K562 (cell line): ENCODE data around the gene SH3PXD2B. TPM values are rescaled to one million over a fixed set of nuclear protein-coding genes. Genes with fewer than 3 reads are reported as not detected.

Source experiments
- ATAC-seq: fragments of 200-7000 bp; cut with Tn5 transposase; 3 replicates; pipeline ENCODE4 v1.9.1; 2020; ENCODE audit warnings: moderate library complexity
- BruUV-seq: library from RNA; stranded (reverse); fragments of 400-500 nt; replicated peaks from 2 replicates; lab custom pipeline; 2021; lab: Mats Ljungman, UMichigan
- CTCF ChIA-PET: fragments of 300-600 bp; formaldehyde crosslinking; extraction: SDS; loops from one replicate; lab custom pipeline; 2021; ENCODE audit warnings: low intra/inter-chr PET ratio; lab: Yijun Ruan, JAX
- POLR2A ChIA-PET: fragments of 300-600, 350-650 bp; sonication (Branson Sonifier 250); formaldehyde crosslinking; extraction: SDS; loops from one replicate; lab custom pipeline; 2021; ENCODE audit warnings: antibody characterized with exemption, inconsistent platforms; lab: Yijun Ruan, JAX
- DNase-seq, 4 experiments: peaks; one replicate each; pipeline versions ENCODE4 v3.0.0 to v3.0.0-alpha.2; 2011 to 2018; ENCODE audit warnings: low spot score in 3 of 4, mixed read lengths in 3 of 4; ENCODE audit errors: extremely low read depth in 1 of 4
- FAIRE-seq: peaks from 2 replicates; lab custom pipeline; 2011; peaks lifted over from hg19 to GRCh38; lab: Jason Lieb, UNC
- H2AFZ ChIP-seq: 2 replicates; pipeline ENCODE4 v1.6.0; 2011; ENCODE audit warnings: low read depth, low read length, control low read depth, inconsistent platforms
- H3K27ac ChIP-seq: fragments of 200-600 bp; 3 replicates; pipeline ENCODE4 v1.8.0; 2011; ENCODE audit warnings: low read depth, mild to moderate bottlenecking, control low read depth, inconsistent platforms, low read length, moderate library complexity, mixed read lengths; ENCODE audit errors: extremely low read depth
- H3K27me3 ChIP-seq, 2 experiments: fragments of 300-600 bp in 1 of 2; 2 replicates in 1 of 2; 3 replicates in 1 of 2; pipeline versions ENCODE4 v1.6.0 to v1.8.0; 2011; ENCODE audit warnings: inconsistent platforms in 2 of 2, low read length in 2 of 2, mild to moderate bottlenecking in 1 of 2, mixed read lengths in 1 of 2, moderate library complexity in 1 of 2; ENCODE audit not compliant: control insufficient read depth in 2 of 2, insufficient read depth in 2 of 2
- H3K36me3 ChIP-seq: fragments of 300-600 bp; 3 replicates; pipeline ENCODE4 v1.8.0; 2011; ENCODE audit warnings: mild to moderate bottlenecking, low read length, inconsistent platforms; ENCODE audit not compliant: control insufficient read depth, insufficient read depth
- H3K4me1 ChIP-seq, 2 experiments: fragments of 200-600 bp in 1 of 2; replicated peaks in 1 of 2; 2 replicates in 1 of 2; 3 replicates in 1 of 2; pipeline versions ENCODE4 v1.5.1 to v1.8.0; 2011; ENCODE audit warnings: inconsistent platforms in 2 of 2, low read length in 2 of 2, mild to moderate bottlenecking in 1 of 2, mixed read lengths in 1 of 2, moderate library complexity in 1 of 2; ENCODE audit not compliant: control insufficient read depth in 2 of 2, insufficient read depth in 2 of 2
- H3K4me2 ChIP-seq: 2 replicates; pipeline ENCODE4 v1.6.1; 2011; ENCODE audit warnings: low read length, control low read depth, inconsistent platforms, mixed read lengths; ENCODE audit not compliant: insufficient read depth
- H3K4me3 ChIP-seq: fragments of 200-600 bp; sonication (generic), shearing (Covaris generic); 2 replicates; pipeline ENCODE4 v1.5.1; 2016; ENCODE audit warnings: control low read depth, inconsistent platforms
- H3K79me2 ChIP-seq: fragments of 200-600 bp; 3 replicates; pipeline ENCODE4 v1.8.0; 2011; ENCODE audit warnings: low read length, inconsistent platforms; ENCODE audit not compliant: control insufficient read depth, insufficient read depth
- H3K9ac ChIP-seq, 2 experiments: 2 replicates each; pipeline versions ENCODE4 v1.6.0 to v1.6.1; 2011; ENCODE audit warnings: low read depth in 2 of 2, low read length in 2 of 2, control low read depth in 1 of 2, inconsistent platforms in 1 of 2, mild to moderate bottlenecking in 1 of 2, mixed read lengths in 1 of 2; ENCODE audit not compliant: insufficient read depth in 1 of 2
- H3K9me1 ChIP-seq: one replicate; pipeline ENCODE4 v1.6.0; 2011; ENCODE audit warnings: inconsistent platforms, mild to moderate bottlenecking, low read length, moderate library complexity; ENCODE audit not compliant: control insufficient read depth, insufficient read depth
- H3K9me3 ChIP-seq: replicated peaks from 2 replicates; pipeline ENCODE4 v1.5.1; 2011; ENCODE audit warnings: low read depth, low read length, inconsistent platforms; ENCODE audit not compliant: control insufficient read depth, insufficient read depth
- H4K20me1 ChIP-seq: replicated peaks from 2 replicates; pipeline ENCODE4 v1.6.1; 2011; ENCODE audit warnings: low read length, inconsistent platforms, mixed read lengths; ENCODE audit not compliant: control insufficient read depth, insufficient read depth
- ASH1L ChIP-seq: fragments of 450-650 bp; IDR thresholded peaks from 2 replicates; pipeline ENCODE4 v1.6.1; 2018; ENCODE audit warnings: borderline replicate concordance, mild to moderate bottlenecking, low read depth; ENCODE audit not compliant: partially characterized antibody
- CBX5 ChIP-seq: IDR thresholded peaks from 2 replicates; pipeline ENCODE4 v1.6.1; 2014; ENCODE audit warnings: low read depth, borderline replicate concordance
- CHD2 ChIP-seq: IDR thresholded peaks from 2 replicates; pipeline ENCODE4 v1.6.1; 2011; ENCODE audit warnings: low read depth, low read length
- ETV6 ChIP-seq, 3 experiments: fragments of 150-350 bp in 1 of 3; sonication (generic) in 1 of 3; formaldehyde crosslinking in 1 of 3; IDR thresholded peaks; 2 replicates each; pipeline versions ENCODE4 v1.6.1 to v1.8.0; 2014 to 2022; ENCODE audit warnings: borderline replicate concordance in 2 of 3, low read depth in 2 of 3, antibody characterized with exemption in 1 of 3, low read length in 1 of 3, mild to moderate bottlenecking in 1 of 3, missing genetic modification reagents in 1 of 3
- GABPB1 ChIP-seq: sonication (generic); formaldehyde crosslinking; IDR thresholded peaks from 2 replicates; pipeline ENCODE4 v1.8.0; 2022; ENCODE audit warnings: mild to moderate bottlenecking, missing genetic modification reagents
- POLR2AphosphoS2 ChIP-seq: IDR thresholded peaks from 2 replicates; pipeline ENCODE4 v1.6.1; 2012; ENCODE audit warnings: low read length, improper control_type of control experiment
- TCF7 ChIP-seq: sonication (generic); IDR thresholded peaks from 2 replicates; pipeline ENCODE4 v1.6.1; 2016; ENCODE audit warnings: antibody characterized with exemption, borderline replicate concordance
- TCF7L2 ChIP-seq: fragments of 150-350 bp; IDR thresholded peaks from 2 replicates; pipeline ENCODE4 v1.6.1; 2016; ENCODE audit warnings: low read depth, mild to moderate bottlenecking, low read length, moderate library complexity
- TFAM ChIP-seq: fragments of 250-450 bp; sonication (Bioruptor Pico); conservative IDR thresholded peaks from 2 replicates; pipeline ENCODE4 v1.5.0; 2021; ENCODE audit warnings: mild to moderate bottlenecking, moderate library complexity
- TRIM28 ChIP-seq: fragments of 450-650 bp; IDR thresholded peaks from 2 replicates; pipeline ENCODE4 v1.6.1; 2017
- U2AF1 ChIP-seq: fragments of 200-400 bp; formaldehyde crosslinking; optimal IDR thresholded peaks from 2 replicates; pipeline ENCODE3; 2017; ENCODE audit warnings: mild to moderate bottlenecking, low read depth, low read length, moderate library complexity
- XRCC5 ChIP-seq: fragments of 200-400 bp; formaldehyde crosslinking; IDR thresholded peaks from 2 replicates; pipeline ENCODE4 v1.6.1; 2017; ENCODE audit warnings: low read depth, mild to moderate bottlenecking, low read length
- ZBTB8A ChIP-seq: fragments of 450-650 bp; IDR thresholded peaks from 2 replicates; pipeline ENCODE4 v1.6.1; 2018; ENCODE audit warnings: mild to moderate bottlenecking, moderate library complexity; ENCODE audit not compliant: partially characterized antibody
- ZNF134 ChIP-seq: fragments of 250-450 bp; sonication (Bioruptor Pico); conservative IDR thresholded peaks from 2 replicates; pipeline ENCODE4 v1.4.0; 2020
- ZNF347 ChIP-seq: fragments of 450-650 bp; formaldehyde crosslinking; IDR thresholded peaks from 2 replicates; pipeline ENCODE4 v1.4.0; 2020; ENCODE audit warnings: low read depth, mild to moderate bottlenecking, moderate library complexity
- ZNF830 ChIP-seq: fragments of 250-450 bp; sonication (Bioruptor Pico); IDR thresholded peaks from 2 replicates; pipeline ENCODE4 v1.5.0; 2021; ENCODE audit warnings: mild to moderate bottlenecking
- WGBS: fragments of 100-300 bp; shearing (Covaris generic); methylation state at CpG from one replicate; pipeline ENCODE4 v1.1.6; 2016; ENCODE audit warnings: low coverage, mixed read lengths; ENCODE audit not compliant: insufficient coverage; ENCODE audit errors: missing lambda C conversion rate; 5-methylcytosine and 5-hydroxymethylcytosine counted together
- in situ Hi-C: fragments of 300-500 bp; cut with MboI; formaldehyde crosslinking; loops from 4 replicates; pipeline ENCODE4 v1.15.0; 2018; ENCODE audit warnings: inconsistent platforms, mixed read lengths
- intact Hi-C: fragments of 100-400 bp; cut with micrococcal nuclease; formaldehyde crosslinking; loops from 2 replicates; pipeline ENCODE4 v1.14.2; 2022
- polyA plus RNA-seq, 8 experiments: library from polyadenylated mRNA; depleted of rRNA in 4 of 8; stranded (reverse) in 5 of 8; unstranded in 3 of 8; fragments of >200 nt; fragmentation: Nextera tagmentation in 2 of 8; fragmentation: Illumina TruSeq in 1 of 8; extraction: Ambion mirVana in 2 of 8; extraction: Trizol in 1 of 8; gene quantifications; 2 replicates each; pipeline versions ENCODE4 v1.2.1 to v1.2.3, GENCODE V29; 2011 to 2014; ENCODE audit warnings: inconsistent platforms in 1 of 8, missing spikeins in 1 of 8
- total RNA-seq, 7 experiments: library from RNA; depleted of rRNA in 6 of 7; stranded (reverse); fragments of >200 nt in 6 of 7; fragmentation: Illumina TruSeq in 2 of 7; extraction: Trizol in 2 of 7; gene quantifications; 2 replicates each; pipeline versions ENCODE4 v1.2.1 to v1.2.3, GENCODE V29; 2011 to 2021; ENCODE audit warnings: low replicate concordance in 1 of 7
- TF ChIP-seq, protein P1 (sequence below): fragments of 450-650 bp; formaldehyde crosslinking; IDR thresholded peaks from 2 replicates; pipeline ENCODE4 v1.4.0; 2020; ENCODE audit warnings: mild to moderate bottlenecking
- TF ChIP-seq, protein P2 (sequence below): fragments of 150-350 bp; conservative IDR thresholded peaks from 2 replicates; pipeline ENCODE4 v1.6.1; 2014; ENCODE audit warnings: low read length
- TF ChIP-seq, protein P3 (sequence below): sonication (generic); IDR thresholded peaks from 2 replicates; pipeline ENCODE4 v1.6.1; 2016

The SH3PXD2B gene
- total and polyA plus RNA-seq, 9 of the 15 experiments (the other 6 are each of a cell fraction or from before 2014, with no cell fraction given) = 0.04 to 0.66 (median 0.19) TPM

DNA sequence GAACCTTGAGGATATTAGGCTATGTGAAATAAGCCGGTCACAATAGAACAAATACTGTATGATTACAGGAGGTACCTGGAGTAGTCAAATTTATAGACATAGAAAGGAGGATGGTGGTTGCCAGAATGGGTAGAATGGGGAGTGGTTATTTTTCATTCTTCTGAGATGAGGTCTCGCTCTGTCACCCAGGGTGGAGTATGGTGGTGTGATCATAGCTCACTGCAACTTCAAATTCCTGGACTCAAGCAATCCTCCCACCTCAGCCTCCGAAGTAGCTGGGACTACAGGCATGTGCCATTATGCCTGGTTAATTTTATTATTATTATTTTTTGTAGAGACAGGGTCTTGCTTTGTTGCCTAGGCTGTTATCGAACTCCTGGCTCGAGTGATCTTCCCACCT is 27.1 kb downstream of the SH3PXD2B start (continued):
- TF ChIP-seq ASH1L = no peak
- TF ChIP-seq CHD2 = no peak
- TF ChIP-seq CBX5 = no peak
- TF ChIP-seq TRIM28 = no peak

- Histone ChIP-seq H3K36me3 (no peaks in the 10 kb centered on the region), H3K9me3 (no peaks in the 10 kb centered on the region), H4K20me1 (no peaks in the 10 kb centered on the region), H3K9ac (no peak overlapping the region), H3K27ac (no peak overlapping the region), H3K4me3 (no peak overlapping the region), H3K9me1 (no peaks in the 10 kb centered on the region), H2AFZ (no peak overlapping the region), H3K4me1 (peaks cover 0 to 2% of the 10 kb centered on the region in 2 experiments; a peak in 1 of 5 replicates), H3K4me2 (no peak overlapping the region), H3K27me3 (peaks cover 8 to 52% of the 10 kb centered on the region in 2 experiments; a peak in 4 of 5 replicates), H3K79me2 (no peaks in the 10 kb centered on the region)
- BruUV-seq = no TSS peak
- whole genome bisulfite sequencing = 4% methylated on average over 7 of the region's 7 CpGs
- intact Hi-C loops (no loop called here), in situ Hi-C loops (no loop called here)
- POLR2A ChIA-PET = interaction anchor here (0.6 to 1.0 kb wide), 2 partner anchors 18 to 270 kb away, joined by 3 to 4 read pairs; no protein-coding TSS in a partner anchor
- DNase-seq (no peak), ATAC-seq (no peak), FAIRE-seq (no peak)
- CTCF ChIA-PET = no interaction called here
- TF ChIP-seq, protein P1, sequence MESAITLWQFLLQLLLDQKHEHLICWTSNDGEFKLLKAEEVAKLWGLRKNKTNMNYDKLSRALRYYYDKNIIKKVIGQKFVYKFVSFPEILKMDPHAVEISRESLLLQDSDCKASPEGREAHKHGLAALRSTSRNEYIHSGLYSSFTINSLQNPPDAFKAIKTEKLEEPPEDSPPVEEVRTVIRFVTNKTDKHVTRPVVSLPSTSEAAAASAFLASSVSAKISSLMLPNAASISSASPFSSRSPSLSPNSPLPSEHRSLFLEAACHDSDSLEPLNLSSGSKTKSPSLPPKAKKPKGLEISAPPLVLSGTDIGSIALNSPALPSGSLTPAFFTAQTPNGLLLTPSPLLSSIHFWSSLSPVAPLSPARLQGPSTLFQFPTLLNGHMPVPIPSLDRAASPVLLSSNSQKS (CRISPR knock-in tag) = no peak
- TF ChIP-seq, protein P2, sequence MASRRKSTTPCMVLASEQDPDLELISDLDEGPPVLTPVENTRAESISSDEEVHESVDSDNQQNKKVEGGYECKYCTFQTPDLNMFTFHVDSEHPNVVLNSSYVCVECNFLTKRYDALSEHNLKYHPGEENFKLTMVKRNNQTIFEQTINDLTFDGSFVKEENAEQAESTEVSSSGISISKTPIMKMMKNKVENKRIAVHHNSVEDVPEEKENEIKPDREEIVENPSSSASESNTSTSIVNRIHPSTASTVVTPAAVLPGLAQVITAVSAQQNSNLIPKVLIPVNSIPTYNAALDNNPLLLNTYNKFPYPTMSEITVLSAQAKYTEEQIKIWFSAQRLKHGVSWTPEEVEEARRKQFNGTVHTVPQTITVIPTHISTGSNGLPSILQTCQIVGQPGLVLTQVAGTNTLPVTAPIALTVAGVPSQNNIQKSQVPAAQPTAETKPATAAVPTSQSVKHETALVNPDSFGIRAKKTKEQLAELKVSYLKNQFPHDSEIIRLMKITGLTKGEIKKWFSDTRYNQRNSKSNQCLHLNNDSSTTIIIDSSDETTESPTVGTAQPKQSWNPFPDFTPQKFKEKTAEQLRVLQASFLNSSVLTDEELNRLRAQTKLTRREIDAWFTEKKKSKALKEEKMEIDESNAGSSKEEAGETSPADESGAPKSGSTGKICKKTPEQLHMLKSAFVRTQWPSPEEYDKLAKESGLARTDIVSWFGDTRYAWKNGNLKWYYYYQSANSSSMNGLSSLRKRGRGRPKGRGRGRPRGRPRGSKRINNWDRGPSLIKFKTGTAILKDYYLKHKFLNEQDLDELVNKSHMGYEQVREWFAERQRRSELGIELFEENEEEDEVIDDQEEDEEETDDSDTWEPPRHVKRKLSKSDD = no peak
- no peak for TF ChIP-seq GABPB1 (CRISPR knock-in tag)
- TF ChIP-seq ZNF347 (CRISPR knock-in tag) = no peak
- TF ChIP-seq ZNF830 (CRISPR knock-in tag) = no peak
- no peak for TF ChIP-seq XRCC5
- TF ChIP-seq TCF7L2 = no peak
- TF ChIP-seq ZBTB8A = no peak
- no peak for TF ChIP-seq TCF7
- TF ChIP-seq, protein P3, sequence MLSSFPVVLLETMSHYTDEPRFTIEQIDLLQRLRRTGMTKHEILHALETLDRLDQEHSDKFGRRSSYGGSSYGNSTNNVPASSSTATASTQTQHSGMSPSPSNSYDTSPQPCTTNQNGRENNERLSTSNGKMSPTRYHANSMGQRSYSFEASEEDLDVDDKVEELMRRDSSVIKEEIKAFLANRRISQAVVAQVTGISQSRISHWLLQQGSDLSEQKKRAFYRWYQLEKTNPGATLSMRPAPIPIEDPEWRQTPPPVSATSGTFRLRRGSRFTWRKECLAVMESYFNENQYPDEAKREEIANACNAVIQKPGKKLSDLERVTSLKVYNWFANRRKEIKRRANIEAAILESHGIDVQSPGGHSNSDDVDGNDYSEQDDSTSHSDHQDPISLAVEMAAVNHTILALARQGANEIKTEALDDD = no peak
- no peak for TF ChIP-seq TFAM (CRISPR knock-in tag)
- no peak for TF ChIP-seq U2AF1
- TF ChIP-seq ZNF134 (CRISPR knock-in tag) = no peak
- TF ChIP-seq ETV6 (IDR thresholded peaks at IDR 0.05; ENCODE audit: borderline replicate concordance in 1 of 2, low read depth in 2 of 2, low read length in 1 of 2) = no peak
- no peak for TF ChIP-seq ETV6 (CRISPR knock-in tag; IDR thresholded peaks at IDR 0.05; ENCODE audit: borderline replicate concordance)
- no peak for TF ChIP-seq POLR2AphosphoS2
Observed at GRCh38 chr5:172426086-172426485, 28.2 kb downstream of the SH3PXD2B start.
